ENCODE data around the gene GABRB1. TPM values are rescaled to one million over a fixed set of nuclear protein-coding genes. Genes with fewer than 3 reads are reported as not detected.

Gene GABRB1
- 0.25 TPM for polyA plus RNA-seq (2013, experiment 1 of 2)
- not detected for polyA plus RNA-seq (2013, experiment 2 of 2)

GRCh38 chr4:47031011-47031678 lies at the start of gene GABRB1:
Gene GABRB1 (plus strand): TSS chr4:47031567.
- Histone ChIP-seq H3K27me3 (ENCODE audit: insufficient read depth, low read length) (peaks cover 36% of the 10 kb centered on the region), H3K36me3 (ENCODE audit: insufficient read depth, low read length) (no peaks in the 10 kb centered on the region), H3K4me3 (ENCODE audit: low read length) (peak within 1 kb of the TSS; percentile 85), H3K27ac (ENCODE audit: low read depth, low read length) (no peak within 1 kb of the TSS), H3K9ac (ENCODE audit: low read depth, low read length) (peak within 1 kb of the TSS; percentile 56), H3K9me3 (ENCODE audit: insufficient read depth, low read depth, low read length) (no peaks in the 10 kb centered on the region), H3K4me1 (ENCODE audit: insufficient read depth, low read length) (peaks cover 3% of the 10 kb centered on the region; the same call in 1 of the 2 replicates)
- under 1% methylated on average over 20 of the region's 20 CpGs for WGBS

DNA sequence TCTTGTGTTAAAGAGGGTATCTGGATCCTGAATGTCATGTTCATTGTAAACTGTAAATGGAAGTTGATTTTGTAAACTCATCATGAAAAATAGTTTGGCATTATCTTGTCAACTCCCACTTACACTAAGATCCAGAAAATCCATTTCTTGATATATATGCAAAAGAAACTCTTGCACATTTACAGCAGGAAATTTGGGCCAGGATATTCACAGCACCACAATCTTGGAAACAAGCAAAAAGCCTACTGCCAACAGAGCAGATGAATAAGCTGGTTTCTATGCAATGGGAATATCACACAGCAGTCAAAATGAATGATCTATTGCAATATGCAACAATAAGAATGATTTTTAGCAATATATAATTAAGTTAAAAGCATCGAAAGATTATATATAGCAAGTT lies 46.6 kb upstream of the GABRB1 start:
- Histone ChIP-seq H3K4me1 (ENCODE audit: insufficient read depth, low read length) (peaks cover 9% of the 10 kb centered on the region; the same call in 1 of the 2 replicates), H3K36me3 (ENCODE audit: insufficient read depth, low read length) (no peaks in the 10 kb centered on the region), H3K9ac (ENCODE audit: low read depth, low read length) (no peak overlapping the region), H3K9me3 (ENCODE audit: insufficient read depth, low read depth, low read length) (no peaks in the 10 kb centered on the region), H3K27me3 (ENCODE audit: insufficient read depth, low read length) (peaks cover 9% of the 10 kb centered on the region; the same call in 1 of the 2 replicates), H3K27ac (ENCODE audit: low read depth, low read length) (no peak overlapping the region), H3K4me3 (ENCODE audit: low read length) (no peak overlapping the region)
- no CpG with 5 or more reads among the region's 1 CpG for WGBS

DNA sequence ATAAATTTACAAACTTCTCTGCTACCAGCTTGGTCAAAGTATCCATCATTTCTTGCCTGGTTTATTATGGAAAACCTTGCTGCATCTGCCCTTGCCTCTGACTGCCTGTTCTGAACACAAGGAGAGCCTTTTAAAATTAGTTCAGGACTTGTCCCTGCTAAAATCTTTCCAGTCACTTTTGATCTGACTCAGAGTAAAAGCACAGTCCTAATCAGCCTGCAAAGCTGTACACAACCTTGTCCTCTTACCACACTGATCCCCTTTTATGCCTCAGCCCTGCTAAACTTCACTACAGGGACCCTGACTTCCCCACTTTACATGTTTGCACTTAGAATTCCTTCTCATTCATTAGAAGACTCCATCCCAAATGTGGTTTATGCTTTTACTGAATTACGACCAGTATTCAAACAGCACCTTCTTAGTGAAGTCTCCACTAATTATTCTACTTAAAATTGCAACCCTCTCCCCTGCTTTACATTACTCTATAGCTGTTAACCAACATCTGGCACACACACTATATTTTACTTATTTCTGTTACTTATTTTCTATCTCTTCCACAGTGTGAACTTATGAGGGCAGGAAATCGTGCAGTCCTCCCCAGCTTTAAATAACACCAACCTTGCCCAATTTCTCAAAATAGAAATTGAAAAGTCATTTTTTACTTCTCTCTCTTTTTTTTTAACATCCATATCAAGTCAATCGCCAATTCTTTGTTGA lies 44.3 kb upstream of the GABRB1 start:
- H3K4me3 ChIP-seq (ENCODE audit: low read length) = no peak overlapping the region
- no peaks in the 10 kb centered on the region for H3K9me3 ChIP-seq (ENCODE audit: insufficient read depth, low read depth, low read length)
- H3K27me3 ChIP-seq (ENCODE audit: insufficient read depth, low read length) = peaks cover 30% of the 10 kb centered on the region
- no peaks in the 10 kb centered on the region for H3K4me1 ChIP-seq (ENCODE audit: insufficient read depth, low read length)
- H3K36me3 ChIP-seq (ENCODE audit: insufficient read depth, low read length) = no peaks in the 10 kb centered on the region
- WGBS = 89% methylated on average over 3 of the region's 3 CpGs
- H3K27ac ChIP-seq (ENCODE audit: low read depth, low read length) = no peak overlapping the region
- H3K9ac ChIP-seq (ENCODE audit: low read depth, low read length) = no peak overlapping the region

DNA sequence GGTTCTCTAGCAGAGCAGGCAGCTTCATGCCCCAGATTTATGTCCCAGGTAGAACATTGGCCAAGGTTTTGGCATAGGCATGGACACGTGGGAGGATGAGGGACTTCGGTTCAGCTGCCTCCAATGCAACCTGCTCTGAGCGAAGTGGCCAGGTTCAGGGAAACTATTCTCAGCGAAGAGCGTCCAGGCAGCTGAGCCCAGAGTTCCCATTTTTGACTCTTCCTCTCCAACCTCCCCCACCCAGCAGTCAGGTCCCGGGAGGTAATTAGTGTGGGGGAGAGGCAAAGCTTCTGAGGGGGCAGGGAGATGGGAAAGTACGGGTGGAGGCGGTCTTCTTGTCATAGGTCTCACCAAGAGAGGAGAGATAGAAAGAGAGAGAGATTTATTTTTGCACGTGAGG lies 39.0 kb upstream of the GABRB1 start:
- no peak overlapping the region for H3K27ac ChIP-seq (ENCODE audit: low read depth, low read length)
- no peak overlapping the region for H3K9ac ChIP-seq (ENCODE audit: low read depth, low read length)
- H3K36me3 ChIP-seq (ENCODE audit: insufficient read depth, low read length) = no peaks in the 10 kb centered on the region
- WGBS = 27% methylated on average over 8 of the region's 9 CpGs
- peak overlapping the region; percentile 69 for H3K4me3 ChIP-seq (ENCODE audit: low read length)
- no peaks in the 10 kb centered on the region; the same call in 1 of the 2 replicates for H3K4me1 ChIP-seq (ENCODE audit: insufficient read depth, low read length)
- peaks cover 81% of the 10 kb centered on the region for H3K27me3 ChIP-seq (ENCODE audit: insufficient read depth, low read length)
- H3K9me3 ChIP-seq (ENCODE audit: insufficient read depth, low read depth, low read length) = no peaks in the 10 kb centered on the region

DNA sequence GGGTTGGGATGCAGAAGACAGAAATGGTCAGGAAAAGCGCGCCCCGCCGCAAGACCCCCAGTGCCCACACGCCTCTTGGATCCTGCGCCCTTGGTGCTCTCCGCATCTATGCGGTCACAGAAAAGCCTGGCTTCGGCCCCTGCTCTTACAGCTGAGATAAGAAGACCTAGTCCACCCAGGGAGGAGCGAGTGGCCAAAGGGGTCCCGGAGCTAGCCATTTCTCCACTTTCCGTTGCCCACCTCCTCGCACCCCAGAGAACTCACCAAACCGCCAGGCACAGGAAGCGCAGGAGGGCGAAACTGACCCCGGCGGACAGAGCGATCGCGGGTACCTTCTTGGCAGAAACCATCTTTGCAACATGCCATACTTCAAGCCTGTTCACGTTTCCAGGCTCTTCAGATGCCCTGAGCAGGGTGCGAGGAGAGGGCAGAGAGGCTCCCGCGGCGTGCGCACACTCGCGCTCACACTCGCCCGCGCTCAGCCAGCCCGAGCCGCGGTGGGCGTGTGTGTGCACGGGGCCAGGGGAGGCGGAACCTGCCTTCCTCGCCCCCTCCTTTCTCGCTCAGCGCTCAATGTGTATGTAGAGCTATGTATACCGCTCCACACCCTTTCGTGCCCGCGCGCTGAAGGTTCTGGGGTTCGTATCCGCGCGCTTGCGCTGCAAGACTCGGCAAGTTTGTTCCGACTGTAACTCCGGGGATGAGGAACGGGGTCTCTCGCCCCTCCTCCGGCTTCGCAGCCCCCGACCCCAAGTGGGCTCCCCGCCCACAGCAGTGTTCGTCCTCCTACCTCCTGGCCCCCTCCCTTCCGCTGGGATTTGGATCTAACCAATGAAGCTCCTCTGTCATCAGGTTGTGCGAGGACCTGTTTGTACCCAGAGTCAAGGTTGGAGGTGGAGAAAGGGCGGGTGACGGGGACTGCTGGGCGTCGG lies 38.0 kb upstream of the GABRB1 start, which contains the start of gene GABRA4:
Gene GABRA4, minus strand, starts transcription at position 507 of the 932 bp plus-strand sequence. Its CDS starts 157 bp downstream, at position 350.
- Histone ChIP-seq H3K4me1 (ENCODE audit: insufficient read depth, low read length) (no peaks in the 10 kb centered on the region; the same call in 1 of the 2 replicates), H3K27me3 (ENCODE audit: insufficient read depth, low read length) (peaks cover 85% of the 10 kb centered on the region), H3K9me3 (ENCODE audit: insufficient read depth, low read depth, low read length) (no peaks in the 10 kb centered on the region), H3K9ac (ENCODE audit: low read depth, low read length) (no peak within 1 kb of the TSS), H3K27ac (ENCODE audit: low read depth, low read length) (no peak within 1 kb of the TSS), H3K36me3 (ENCODE audit: insufficient read depth, low read length) (no peaks in the 10 kb centered on the region), H3K4me3 (ENCODE audit: low read length) (peak within 1 kb of the TSS; percentile 69)
- WGBS = 2% methylated on average over 67 of the region's 67 CpGs

- Histone ChIP-seq H3K27me3 (ENCODE audit: insufficient read depth, low read length) (peaks cover 79% of the 10 kb centered on the region), H3K9ac (ENCODE audit: low read depth, low read length) (no peak overlapping the region)
Measured at GRCh38 chr4:46994007-46994405, 37.4 kb upstream of the GABRB1 start.

DNA sequence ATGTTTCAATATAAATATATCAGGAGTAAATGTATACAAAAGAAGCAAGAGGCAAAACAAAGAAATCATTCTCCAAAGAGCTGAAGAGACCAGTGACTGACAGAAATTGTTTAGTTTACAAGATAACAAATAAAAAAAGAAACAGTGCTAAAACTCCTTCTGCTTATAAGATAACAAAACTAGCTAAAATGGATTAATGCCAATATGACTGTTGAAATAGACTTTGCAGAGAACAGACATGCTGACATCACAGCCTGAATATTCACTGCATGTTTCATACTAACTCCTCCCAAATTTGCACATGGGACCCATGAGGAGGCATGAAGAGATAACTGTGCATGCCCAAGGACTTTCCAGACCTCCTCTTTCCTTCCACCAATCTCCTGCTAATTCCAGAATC lies 31.8 kb upstream of the GABRB1 start:
- no peaks in the 10 kb centered on the region for H3K4me1 ChIP-seq (ENCODE audit: insufficient read depth, low read length)
- no peaks in the 10 kb centered on the region for H3K9me3 ChIP-seq (ENCODE audit: insufficient read depth, low read depth, low read length)
- H3K36me3 ChIP-seq (ENCODE audit: insufficient read depth, low read length) = no peaks in the 10 kb centered on the region

More at GRCh38 chr4:46994007-46994405, 37.4 kb upstream of the GABRB1 start:
- Histone ChIP-seq H3K27ac (ENCODE audit: low read depth, low read length) (no peak overlapping the region), H3K4me1 (ENCODE audit: insufficient read depth, low read length) (no peaks in the 10 kb centered on the region; the same call in 1 of the 2 replicates), H3K4me3 (ENCODE audit: low read length) (peak overlapping the region; percentile 69), H3K9me3 (ENCODE audit: insufficient read depth, low read depth, low read length) (no peaks in the 10 kb centered on the region), H3K36me3 (ENCODE audit: insufficient read depth, low read length) (no peaks in the 10 kb centered on the region)
- WGBS = 11% methylated on average over 10 of the region's 14 CpGs

DNA sequence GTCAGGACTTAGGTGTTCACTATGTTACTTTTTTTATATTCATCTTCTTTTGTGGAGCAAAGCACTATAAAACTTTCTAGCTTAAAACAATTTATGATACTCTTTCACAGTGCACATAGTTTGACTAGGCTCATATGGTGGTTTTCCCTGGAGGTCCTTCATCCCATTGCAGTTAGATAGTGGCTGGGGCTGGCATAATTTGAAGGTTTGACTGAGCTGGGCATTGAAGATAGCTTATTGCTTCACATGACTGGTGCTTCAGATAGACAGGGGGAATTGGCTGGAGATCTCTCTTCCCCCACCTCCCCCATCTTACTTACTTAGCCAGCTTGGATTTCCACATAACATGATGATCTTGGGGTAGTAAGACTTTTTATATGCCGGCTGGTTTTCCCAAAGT lies 31.0 kb upstream of the GABRB1 start:
- no peaks in the 10 kb centered on the region for H3K9me3 ChIP-seq (ENCODE audit: insufficient read depth, low read depth, low read length)
- H3K27ac ChIP-seq (ENCODE audit: low read depth, low read length) = no peak overlapping the region
- no peaks in the 10 kb centered on the region for H3K4me1 ChIP-seq (ENCODE audit: insufficient read depth, low read length)
- no peak overlapping the region for H3K4me3 ChIP-seq (ENCODE audit: low read length)
- H3K36me3 ChIP-seq (ENCODE audit: insufficient read depth, low read length) = no peaks in the 10 kb centered on the region
- no peak overlapping the region for H3K9ac ChIP-seq (ENCODE audit: low read depth, low read length)
- WGBS = 90% methylated on average over 1 of the region's 1 CpG
- peaks cover 24% of the 10 kb centered on the region for H3K27me3 ChIP-seq (ENCODE audit: insufficient read depth, low read length)

More for the DNA sequence above, 31.8 kb upstream of the GABRB1 start:
- Histone ChIP-seq H3K27me3 (ENCODE audit: insufficient read depth, low read length) (peaks cover 33% of the 10 kb centered on the region), H3K27ac (ENCODE audit: low read depth, low read length) (no peak overlapping the region), H3K9ac (ENCODE audit: low read depth, low read length) (no peak overlapping the region), H3K4me3 (ENCODE audit: low read length) (no peak overlapping the region)

GRCh38 chr4:47002580-47002979 lies 28.8 kb upstream of the GABRB1 start:
- WGBS = no CpG with 5 or more reads among the region's 1 CpG
- Histone ChIP-seq H3K27ac (ENCODE audit: low read depth, low read length) (no peak overlapping the region), H3K9ac (ENCODE audit: low read depth, low read length) (no peak overlapping the region), H3K4me3 (ENCODE audit: low read length) (no peak overlapping the region), H3K27me3 (ENCODE audit: insufficient read depth, low read length) (peaks cover 4% of the 10 kb centered on the region; the same call in 1 of the 2 replicates), H3K9me3 (ENCODE audit: insufficient read depth, low read depth, low read length) (no peaks in the 10 kb centered on the region), H3K36me3 (ENCODE audit: insufficient read depth, low read length) (no peaks in the 10 kb centered on the region), H3K4me1 (ENCODE audit: insufficient read depth, low read length) (no peaks in the 10 kb centered on the region)

DNA sequence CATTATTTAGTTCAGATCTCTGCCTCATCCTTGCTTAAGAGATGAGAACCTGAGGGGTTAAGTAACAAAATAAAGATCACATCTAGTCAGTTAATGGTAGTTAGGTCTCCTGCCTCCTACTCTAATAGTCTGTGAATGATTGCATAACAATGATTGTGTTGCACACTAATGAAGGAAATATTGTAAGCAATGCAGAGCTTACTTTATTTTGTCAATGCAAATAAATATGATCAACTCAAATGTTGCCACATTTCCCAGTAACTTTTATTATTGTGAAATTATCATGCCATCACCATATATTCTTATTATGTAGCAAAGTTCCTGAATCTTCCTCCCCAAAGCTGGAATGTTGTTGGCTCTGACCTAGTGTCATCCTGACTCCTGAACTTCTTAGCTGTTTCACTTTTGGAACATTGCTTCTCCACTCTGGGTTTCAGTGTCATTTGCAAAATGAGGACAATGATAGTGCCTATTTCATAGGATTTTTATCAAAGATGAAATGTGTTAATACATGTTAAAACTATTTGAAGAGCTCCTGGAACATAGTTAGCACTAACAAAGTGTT lies 20.9 kb upstream of the GABRB1 start:
- H3K27ac ChIP-seq (ENCODE audit: low read depth, low read length) = no peak overlapping the region
- H3K9me3 ChIP-seq (ENCODE audit: insufficient read depth, low read depth, low read length) = no peaks in the 10 kb centered on the region
- H3K27me3 ChIP-seq (ENCODE audit: insufficient read depth, low read length) = no peaks in the 10 kb centered on the region
- no peaks in the 10 kb centered on the region for H3K4me1 ChIP-seq (ENCODE audit: insufficient read depth, low read length)
- no peak overlapping the region for H3K9ac ChIP-seq (ENCODE audit: low read depth, low read length)
- H3K4me3 ChIP-seq (ENCODE audit: low read length) = no peak overlapping the region
- no peaks in the 10 kb centered on the region for H3K36me3 ChIP-seq (ENCODE audit: insufficient read depth, low read length)
